ENCODE measurements around the gene ZHX3.

DNA sequence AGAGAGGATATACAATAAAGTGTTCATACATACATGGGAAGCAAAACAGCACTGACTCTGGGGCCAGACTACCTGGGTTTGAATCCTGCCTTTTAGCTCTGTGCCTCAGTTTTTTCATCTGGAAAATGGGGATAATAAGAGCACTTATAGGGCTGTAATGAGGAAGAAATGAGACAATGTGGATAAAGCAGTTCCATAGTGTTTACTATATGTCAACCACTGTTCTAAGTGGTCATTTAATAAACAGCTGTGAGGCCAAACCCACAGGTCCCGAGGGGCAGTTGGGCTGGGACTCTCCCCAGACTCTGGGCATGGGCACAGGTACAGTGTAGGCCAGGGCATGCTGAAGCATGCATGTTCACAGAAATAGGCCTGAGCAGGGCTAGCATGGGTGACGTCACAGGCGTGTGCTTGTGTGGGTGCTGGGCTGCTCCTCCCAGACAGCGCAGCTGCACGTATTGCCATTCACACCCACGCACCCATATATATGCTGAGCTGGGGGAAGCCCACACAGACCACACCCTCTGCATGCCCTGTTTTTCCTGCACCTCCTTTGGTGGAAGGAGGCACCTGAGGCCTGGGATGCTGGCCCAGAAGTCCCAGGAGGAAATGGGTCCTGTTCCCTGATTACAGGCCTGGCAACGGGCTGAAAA, 183.7 kb downstream of the ZHX3 start:
- TF ChIP-seq, protein P1, sequence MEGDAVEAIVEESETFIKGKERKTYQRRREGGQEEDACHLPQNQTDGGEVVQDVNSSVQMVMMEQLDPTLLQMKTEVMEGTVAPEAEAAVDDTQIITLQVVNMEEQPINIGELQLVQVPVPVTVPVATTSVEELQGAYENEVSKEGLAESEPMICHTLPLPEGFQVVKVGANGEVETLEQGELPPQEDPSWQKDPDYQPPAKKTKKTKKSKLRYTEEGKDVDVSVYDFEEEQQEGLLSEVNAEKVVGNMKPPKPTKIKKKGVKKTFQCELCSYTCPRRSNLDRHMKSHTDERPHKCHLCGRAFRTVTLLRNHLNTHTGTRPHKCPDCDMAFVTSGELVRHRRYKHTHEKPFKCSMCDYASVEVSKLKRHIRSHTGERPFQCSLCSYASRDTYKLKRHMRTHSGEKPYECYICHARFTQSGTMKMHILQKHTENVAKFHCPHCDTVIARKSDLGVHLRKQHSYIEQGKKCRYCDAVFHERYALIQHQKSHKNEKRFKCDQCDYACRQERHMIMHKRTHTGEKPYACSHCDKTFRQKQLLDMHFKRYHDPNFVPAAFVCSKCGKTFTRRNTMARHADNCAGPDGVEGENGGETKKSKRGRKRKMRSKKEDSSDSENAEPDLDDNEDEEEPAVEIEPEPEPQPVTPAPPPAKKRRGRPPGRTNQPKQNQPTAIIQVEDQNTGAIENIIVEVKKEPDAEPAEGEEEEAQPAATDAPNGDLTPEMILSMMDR (IDR thresholded peaks at IDR 0.05) = no peak
- no peak for TF ChIP-seq EZH2 (IDR thresholded peaks at IDR 0.05; ENCODE audit: borderline replicate concordance, insufficient read depth, low read depth, low read length, poor library complexity, severe bottlenecking)

All from B cell (primary cell).